IPS DF 6.9 (cell line): Measurements from ENCODE around the gene SELE.
"Not testable (repeated sequence)": the region's sequence is repeated elsewhere in the genome, so short reads cannot be mapped to it uniquely, and the experiment has no call there.

Source experiments
- DNase-seq: peaks from one replicate; pipeline ENCODE4 v3.0.0-alpha.2; 2013; ENCODE audit warnings: low read depth, low spot score
- H3K27ac ChIP-seq: one replicate; pipeline ENCODE4 v1.5.1; 2013; ENCODE audit warnings: low read length, control low read depth
- H3K27me3 ChIP-seq: 2 replicates; pipeline ENCODE4 v1.6.1; 2013; ENCODE audit warnings: mild to moderate bottlenecking, low read length; ENCODE audit not compliant: control insufficient read depth, insufficient read depth
- H3K36me3 ChIP-seq: 2 replicates; pipeline ENCODE4 v1.6.1; 2013; ENCODE audit warnings: low read length; ENCODE audit not compliant: control insufficient read depth, insufficient read depth
- H3K4me1 ChIP-seq: 2 replicates; pipeline ENCODE4 v1.6.1; 2013; ENCODE audit warnings: low read length; ENCODE audit not compliant: control insufficient read depth, insufficient read depth
- H3K4me3 ChIP-seq: 2 replicates; pipeline ENCODE4 v1.5.1; 2013; ENCODE audit warnings: mild to moderate bottlenecking, low read length
- H3K9me3 ChIP-seq: 2 replicates; pipeline ENCODE4 v1.6.1; 2013; ENCODE audit warnings: low read length, inconsistent platforms; ENCODE audit not compliant: control insufficient read depth, insufficient read depth
- WGBS: extraction: QIAGEN DNeasy Blood & Tissue Kit; methylation state at CpG from one replicate; pipeline ENCODE4 v1.1.7; 2013; ENCODE audit warnings: mixed read lengths, missing lambda C conversion rate; ENCODE audit not compliant: insufficient read length, insufficient coverage; 5-methylcytosine and 5-hydroxymethylcytosine counted together

SELE gene

GRCh38 chr1:169683661-169684060 lies 50.2 kb downstream of the SELE start:
- Histone ChIP-seq H3K36me3 (no peaks in the 10 kb centered on the region), H3K27ac (no peak overlapping the region), H3K27me3 (peaks cover 29% of the 10 kb centered on the region), H3K4me3 (no peak overlapping the region), H3K9me3 (no peaks in the 10 kb centered on the region), H3K4me1 (no peaks in the 10 kb centered on the region)
- WGBS: no CpG with 5 or more reads among the region's 3 CpGs
- DNase-seq: no peak

- not testable (repeated sequence) for DNase-seq, H3K27ac ChIP-seq, H3K4me3 ChIP-seq, H3K9me3 ChIP-seq, H3K4me1 ChIP-seq, H3K36me3 ChIP-seq
- no CpG with 5 or more reads among the region's 4 CpGs for WGBS
- H3K27me3 ChIP-seq: peaks cover 27% of the 10 kb centered on the region
Observed at GRCh38 chr1:169683168-169683567, 50.7 kb downstream of the SELE start.

- H3K4me1 ChIP-seq: no peaks in the 10 kb centered on the region
- H3K27me3 ChIP-seq: peaks cover 27% of the 10 kb centered on the region
- no peaks in the 10 kb centered on the region for H3K9me3 ChIP-seq
- WGBS: no CpG with 5 or more reads among the region's 2 CpGs
- H3K36me3 ChIP-seq: no peaks in the 10 kb centered on the region
- no peak overlapping the region for H3K4me3 ChIP-seq
- no peak overlapping the region for H3K27ac ChIP-seq
- DNase-seq: no peak
Observed at GRCh38 chr1:169682071-169682470, 51.8 kb downstream of the SELE start.

GRCh38 chr1:169681140-169681539 lies 52.7 kb downstream of the SELE start:
- Histone ChIP-seq H3K4me3 (no peak overlapping the region), H3K9me3 (no peaks in the 10 kb centered on the region), H3K27me3 (peaks cover 27% of the 10 kb centered on the region), H3K27ac (no peak overlapping the region), H3K36me3 (no peaks in the 10 kb centered on the region), H3K4me1 (peaks cover under 1% of the 10 kb centered on the region)
- no CpG with 5 or more reads among the region's 2 CpGs for WGBS
- DNase-seq: no peak

- no peak for DNase-seq
Observed at GRCh38 chr1:169680377-169681019, 53.4 kb downstream of the SELE start.

GRCh38 chr1:169679692-169680091 lies 54.2 kb downstream of the SELE start:
- no peaks in the 10 kb centered on the region for H3K36me3 ChIP-seq
- no peak overlapping the region for H3K4me3 ChIP-seq
- DNase-seq: no peak
- no peak overlapping the region for H3K27ac ChIP-seq
- no CpG with 5 or more reads among the region's 3 CpGs for WGBS
- no peaks in the 10 kb centered on the region for H3K9me3 ChIP-seq
- H3K27me3 ChIP-seq: peaks cover 27% of the 10 kb centered on the region
- peaks cover 5% of the 10 kb centered on the region for H3K4me1 ChIP-seq

More at GRCh38 chr1:169680377-169681019, 53.4 kb downstream of the SELE start:
- WGBS: no CpG with 5 or more reads among the region's 6 CpGs
- H3K27ac ChIP-seq: no peak overlapping the region
- H3K36me3 ChIP-seq: no peaks in the 10 kb centered on the region
- no peak overlapping the region for H3K4me3 ChIP-seq
- peaks cover 27% of the 10 kb centered on the region for H3K27me3 ChIP-seq
- H3K4me1 ChIP-seq: peaks cover 5% of the 10 kb centered on the region
- H3K9me3 ChIP-seq: no peaks in the 10 kb centered on the region

- Histone ChIP-seq H3K27ac (no peak overlapping the region), H3K9me3 (no peaks in the 10 kb centered on the region), H3K4me3 (no peak overlapping the region), H3K27me3 (peaks cover 9% of the 10 kb centered on the region; the same call in 1 of the 2 replicates), H3K4me1 (peaks cover 5% of the 10 kb centered on the region), H3K36me3 (no peaks in the 10 kb centered on the region)
- no CpG with 5 or more reads among the region's 2 CpGs for WGBS
- DNase-seq: no peak
Observed at GRCh38 chr1:169676001-169676400, 57.9 kb downstream of the SELE start.
